WTC11 (cell line): ENCODE data around the gene SLC4A9. TPM values are rescaled to one million over a fixed set of nuclear protein-coding genes. Genes with fewer than 3 reads are reported as not detected.
"Not testable (repeated sequence)": the region's sequence is repeated elsewhere in the genome, so short reads cannot be mapped to it uniquely, and the experiment has no call there.

Experiments used
- ATAC-seq: fragments of 200-7000 bp; cut with Tn5 transposase; 2 replicates; pipeline ENCODE4 v1.10.0; 2021; ENCODE audit warnings: mild to moderate bottlenecking, moderate library complexity
- CTCF ChIA-PET: fragments of 300-600 bp; sonication (Branson Sonifier 250); formaldehyde crosslinking; loops from one replicate; lab custom pipeline; 2021; ENCODE audit warnings: antibody characterized with exemption; lab: Charles Lee
- POLR2A ChIA-PET: fragments of 350-600 bp; sonication (Branson Sonifier 250); formaldehyde crosslinking; loops from one replicate; lab custom pipeline; 2021; ENCODE audit warnings: antibody characterized with exemption; lab: Charles Lee
- DNase-seq: peaks from one replicate; pipeline ENCODE4 v3.0.0; 2021; ENCODE audit warnings: low spot score
- H3K27ac Mint-ChIP-seq: 2 replicates; pipeline ENCODE4 v1.8.0; 2021; ENCODE audit warnings: mixed read lengths
- H3K27me3 Mint-ChIP-seq: 2 replicates; pipeline ENCODE4 v1.8.0; 2021; ENCODE audit warnings: low read depth, mild to moderate bottlenecking, moderate library complexity, mixed read lengths
- H3K36me3 Mint-ChIP-seq: 2 replicates; pipeline ENCODE4 v1.8.0; 2021; ENCODE audit warnings: mixed read lengths
- H3K4me1 Mint-ChIP-seq: 2 replicates; pipeline ENCODE4 v1.8.0; 2022; ENCODE audit warnings: mixed read lengths
- H3K4me3 Mint-ChIP-seq: 2 replicates; pipeline ENCODE4 v1.8.0; 2021; ENCODE audit warnings: mild to moderate bottlenecking, moderate library complexity, mixed read lengths
- H3K9me3 Mint-ChIP-seq: 2 replicates; pipeline ENCODE4 v1.8.0; 2021; ENCODE audit warnings: mixed read lengths
- CDX4 ChIP-seq: fragments of 250-450 bp; sonication (Bioruptor Pico); IDR thresholded peaks from 2 replicates; pipeline ENCODE4 v1.9.0; 2021; ENCODE audit warnings: moderate library complexity, mild to moderate bottlenecking, inconsistent platforms, borderline replicate concordance
- CREM ChIP-seq: sonication (generic); formaldehyde crosslinking; IDR thresholded peaks from 2 replicates; pipeline ENCODE4 v1.8.1; 2022; ENCODE audit warnings: mild to moderate bottlenecking, missing genetic modification reagents, moderate library complexity
- ERG ChIP-seq: fragments of 250-450 bp; sonication (Bioruptor Pico); IDR thresholded peaks from 2 replicates; pipeline ENCODE4 v1.8.0; 2021; ENCODE audit warnings: mild to moderate bottlenecking
- ESRRA ChIP-seq: sonication (generic); formaldehyde crosslinking; IDR thresholded peaks from 2 replicates; pipeline ENCODE4 v1.8.1; 2022; ENCODE audit warnings: mild to moderate bottlenecking, missing genetic modification reagents, borderline replicate concordance
- GABPB1 ChIP-seq: sonication (generic); formaldehyde crosslinking; IDR thresholded peaks from 2 replicates; pipeline ENCODE4 v1.8.1; 2023; ENCODE audit warnings: mild to moderate bottlenecking, missing genetic modification reagents
- IRF1 ChIP-seq: sonication (generic); formaldehyde crosslinking; IDR thresholded peaks from 2 replicates; pipeline ENCODE4 v1.8.0; 2023; ENCODE audit warnings: missing genetic modification reagents
- MLX ChIP-seq: sonication (generic); formaldehyde crosslinking; IDR thresholded peaks from 2 replicates; pipeline ENCODE4 v1.8.1; 2023; ENCODE audit warnings: mild to moderate bottlenecking, missing genetic modification reagents, moderate library complexity
- MXD4 ChIP-seq: fragments of 250-450 bp; sonication (Bioruptor Pico); IDR thresholded peaks from 2 replicates; pipeline ENCODE4 v1.8.0; 2021; ENCODE audit warnings: mild to moderate bottlenecking, moderate library complexity, borderline replicate concordance
- NFE2L1 ChIP-seq: sonication (generic); formaldehyde crosslinking; IDR thresholded peaks from 2 replicates; pipeline ENCODE4 v1.8.1; 2023; ENCODE audit warnings: missing genetic modification reagents
- NFYB ChIP-seq: sonication (generic); formaldehyde crosslinking; conservative IDR thresholded peaks from 2 replicates; pipeline ENCODE4 v1.8.0; 2022; ENCODE audit warnings: low read depth, missing genetic modification reagents
- NR3C1 ChIP-seq: sonication (generic); formaldehyde crosslinking; conservative IDR thresholded peaks from 2 replicates; pipeline ENCODE4 v1.8.1; 2023; ENCODE audit warnings: low read depth, mild to moderate bottlenecking, missing genetic modification reagents
- SP1 ChIP-seq: sonication (generic); formaldehyde crosslinking; conservative IDR thresholded peaks from 2 replicates; pipeline ENCODE4 v1.8.1; 2022; ENCODE audit warnings: missing genetic modification reagents
- TEAD1 ChIP-seq: sonication (generic); formaldehyde crosslinking; IDR thresholded peaks from 2 replicates; pipeline ENCODE4 v1.8.0; 2022; ENCODE audit warnings: mild to moderate bottlenecking, missing genetic modification reagents
- ZNF263 ChIP-seq: sonication (generic); formaldehyde crosslinking; IDR thresholded peaks from 2 replicates; pipeline ENCODE4 v1.8.1; 2022; ENCODE audit warnings: low read depth, mild to moderate bottlenecking, moderate library complexity, missing genetic modification reagents
- ZNF281 ChIP-seq: sonication (generic); formaldehyde crosslinking; IDR thresholded peaks from 2 replicates; pipeline ENCODE4 v1.8.0; 2023; ENCODE audit warnings: mild to moderate bottlenecking, missing genetic modification reagents
- ZNF396 ChIP-seq: fragments of 250-450 bp; sonication (Bioruptor Pico); IDR thresholded peaks from 2 replicates; pipeline ENCODE4 v1.8.0; 2021; ENCODE audit warnings: mild to moderate bottlenecking, moderate library complexity, borderline replicate concordance
- ZNF512 ChIP-seq: sonication (generic); formaldehyde crosslinking; IDR thresholded peaks from 2 replicates; pipeline ENCODE4 v1.8.1; 2022; ENCODE audit warnings: missing genetic modification reagents, borderline replicate concordance
- total RNA-seq: library from RNA; stranded (reverse); gene quantifications from 3 replicates; pipeline ENCODE4 v1.2.3, GENCODE V29; 2021

SLC4A9 gene
- total RNA-seq, 1 experiment from 2014 or later = 0.37 TPM

DNA sequence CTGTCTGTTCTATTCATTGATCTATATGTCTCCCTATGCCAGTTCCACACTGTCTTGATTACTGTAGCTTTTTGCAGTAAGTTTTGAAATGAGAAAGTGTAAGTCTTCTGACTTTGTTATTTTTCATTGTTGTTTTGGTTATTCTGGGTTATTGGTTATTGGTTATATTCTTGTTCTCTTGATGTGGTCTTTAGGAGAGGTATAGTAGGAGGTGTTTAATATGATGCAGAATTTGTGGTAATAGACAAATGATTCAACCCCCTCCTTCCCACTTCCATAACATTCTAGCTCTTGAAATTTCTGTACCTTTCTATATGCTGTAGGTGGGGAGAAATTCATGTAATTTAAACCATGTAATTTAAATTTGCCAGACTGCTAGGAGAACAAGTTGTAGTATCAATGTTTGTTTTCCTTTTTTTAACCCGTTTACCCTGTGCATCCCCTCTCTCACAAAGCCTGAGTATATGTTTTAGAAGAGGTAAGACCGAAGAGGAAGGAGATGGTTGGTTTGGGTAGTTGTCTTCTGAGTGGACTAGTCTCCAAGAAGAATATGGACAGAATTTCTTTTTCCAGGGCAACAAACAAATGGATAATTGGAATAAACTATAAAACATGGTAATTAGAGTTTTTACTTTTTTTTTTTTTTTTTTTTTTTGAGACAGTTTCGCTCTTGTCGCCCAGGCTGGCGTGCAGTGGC, 60.8 kb downstream of the SLC4A9 start:
- Mint-ChIP-seq H3K27ac (peak overlapping the region; percentile 44), H3K36me3 (peaks cover 7% of the 10 kb centered on the region), H3K27me3 (no peaks in the 10 kb centered on the region), H3K4me3 (no peak overlapping the region), H3K4me1 (peaks cover 22% of the 10 kb centered on the region), H3K9me3 (peaks cover 3% of the 10 kb centered on the region)
- ATAC-seq (no peak), DNase-seq (no peak)
- TF ChIP-seq GABPB1 (CRISPR knock-in tag) (no peak), ZNF281 (CRISPR knock-in tag) (no peak), NFE2L1 (CRISPR knock-in tag) (no peak), MXD4 (no peak), ZNF263 (CRISPR knock-in tag) (no peak), ESRRA (CRISPR knock-in tag) (no peak), MLX (CRISPR knock-in tag) (no peak), ZNF512 (CRISPR knock-in tag) (no peak), NFYB (no peak), CREM (no peak), TEAD1 (no peak), SP1 (CRISPR knock-in tag) (no peak), CDX4 (no peak), IRF1 (no peak), ERG (no peak), NR3C1 (CRISPR knock-in tag) (no peak), ZNF396 (no peak)
- POLR2A ChIA-PET = no interaction called here
- CTCF ChIA-PET = interaction anchor here (0.9 kb wide), 2 partner anchors 48 to 452 kb away, joined by 3 to 4 read pairs; no protein-coding TSS in a partner anchor

DNA sequence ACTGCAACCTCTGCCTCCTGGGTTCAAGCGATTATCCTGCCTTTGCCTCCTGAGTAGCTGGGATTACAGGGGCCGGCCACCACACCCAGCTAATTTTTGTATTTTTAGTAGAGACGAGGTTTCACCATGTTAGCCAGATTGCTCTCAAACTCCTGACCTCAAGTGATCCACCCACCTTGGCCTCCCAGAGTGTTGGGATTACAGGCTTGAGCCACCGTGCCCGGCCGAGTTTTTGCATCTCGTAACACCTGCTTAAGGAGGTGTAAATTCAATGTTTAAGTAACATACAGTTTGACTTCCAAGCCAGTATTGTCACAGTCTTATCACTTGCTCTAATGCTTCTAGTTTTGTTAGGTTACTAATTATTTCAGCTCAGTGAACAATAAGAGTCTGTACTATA, 61.4 kb downstream of the SLC4A9 start:
- DNase-seq, POLR2A ChIA-PET, H3K9me3 Mint-ChIP-seq, CTCF ChIA-PET, H3K27me3 Mint-ChIP-seq, H3K36me3 Mint-ChIP-seq, H3K27ac Mint-ChIP-seq, H3K4me3 Mint-ChIP-seq, ATAC-seq: not testable (repeated sequence)
- peaks cover 22% of the 10 kb centered on the region for H3K4me1 Mint-ChIP-seq
